ENCODE data around the gene PTPRC.

GRCh38 chr1:198624648-198624980 lies 14.2 kb upstream of the PTPRC start:
- TF ChIP-seq POLR2AphosphoS5 (IDR thresholded peaks at IDR 0.05) (no peak), CTCF (IDR thresholded peaks at IDR 0.05) (no peak), POLR2A (IDR thresholded peaks at IDR 0.05) (no peak), EP300 (IDR thresholded peaks at IDR 0.05) (no peak)

All from suprapubic skin (tissue), 4 donors.